Activated gamma-delta T cell treated with Interleukin-2 at 50 U/mL for 16 hours (primary cell): ENCODE results near the gene SMAP2.
A peak's percentile ranks its signal among the peaks of the same experiment; 100 is the strongest.

Experiments
- DNase-seq: peaks from one replicate; pipeline ENCODE4 v3.0.0-alpha.2; 2020

The SMAP2 gene

DNA sequence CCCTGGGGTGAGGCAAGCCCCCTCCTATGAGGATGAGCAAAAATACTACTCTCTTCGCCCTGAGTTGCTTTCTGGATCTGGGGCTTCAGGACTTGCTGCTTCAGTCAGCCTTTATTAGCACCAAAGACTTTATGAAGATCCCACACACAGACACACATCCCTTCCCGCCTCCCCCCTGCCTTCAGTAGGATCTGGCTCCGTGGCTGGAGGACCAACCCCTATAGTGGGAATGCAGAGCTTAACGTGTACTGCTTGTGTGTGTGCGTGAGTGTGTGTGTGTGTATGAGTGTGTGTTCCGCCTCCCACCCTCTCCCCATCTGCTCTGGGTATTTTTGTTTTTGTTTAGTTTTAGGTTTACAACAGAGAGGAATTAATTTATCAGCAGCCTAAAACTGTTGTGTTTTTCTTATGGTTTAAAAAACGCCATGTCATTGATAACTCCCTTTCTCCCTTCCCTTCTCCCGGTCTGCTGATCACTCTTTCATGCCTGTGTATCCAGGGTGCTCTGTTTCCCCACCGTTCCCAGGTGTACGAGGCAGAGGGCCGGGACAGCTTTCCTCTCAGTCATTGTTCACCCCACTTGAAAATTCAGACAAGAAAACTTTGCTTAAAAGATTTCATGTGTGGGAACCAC is 49.2 kb downstream of the SMAP2 start:
- no peak for DNase-seq

DNA sequence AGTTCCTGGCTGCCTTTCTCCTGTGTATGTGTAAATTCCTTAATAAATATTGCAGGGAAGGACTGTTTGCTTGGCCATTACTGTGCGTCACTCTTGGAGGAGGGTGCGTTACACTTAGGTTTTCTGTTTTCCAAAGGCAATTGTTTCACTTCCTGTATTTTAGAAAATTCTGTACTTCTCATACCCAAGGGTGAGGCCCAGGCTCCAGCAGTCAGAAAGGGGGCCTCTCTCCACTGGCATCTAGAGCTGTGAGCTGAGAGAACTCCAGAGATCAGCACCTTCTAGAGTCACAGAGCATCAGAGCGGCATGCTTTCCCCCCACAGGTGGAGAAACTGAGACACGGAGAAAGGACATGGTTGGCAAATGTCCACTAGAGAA is 49.7 kb downstream of the SMAP2 start:
- no peak for DNase-seq

DNA sequence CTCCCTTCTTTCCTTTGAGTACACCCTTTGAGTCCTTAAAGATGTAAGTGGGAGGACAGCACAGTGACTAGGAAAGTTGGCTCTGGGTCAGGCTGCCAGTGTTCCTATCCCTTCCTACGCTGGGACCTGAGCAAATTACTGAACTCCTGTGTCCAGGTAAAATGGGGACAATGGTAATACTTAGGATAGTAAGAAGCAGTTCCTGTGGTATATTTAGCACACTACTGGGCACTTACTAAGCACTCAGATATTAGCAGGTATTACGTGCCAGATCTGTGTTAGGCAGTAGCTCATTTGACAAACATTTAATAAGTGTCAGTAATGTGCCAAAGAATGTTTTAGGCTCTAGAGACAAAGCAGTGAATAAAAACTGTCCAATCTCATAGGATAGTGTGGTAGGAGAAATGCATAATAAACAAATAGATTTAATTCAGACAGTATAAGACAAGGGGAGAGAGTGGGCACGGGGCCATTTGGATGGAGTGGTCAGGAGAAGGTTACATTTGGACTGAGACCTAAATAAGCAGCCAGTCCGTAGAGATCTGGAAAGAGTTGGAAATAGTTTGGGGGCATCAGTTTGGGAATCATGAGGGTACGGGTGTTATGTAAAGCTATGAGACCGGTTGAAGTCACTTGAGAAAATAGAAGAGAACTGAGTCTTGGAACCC is 50.6 kb downstream of the SMAP2 start:
- DNase-seq: no peak

DNA sequence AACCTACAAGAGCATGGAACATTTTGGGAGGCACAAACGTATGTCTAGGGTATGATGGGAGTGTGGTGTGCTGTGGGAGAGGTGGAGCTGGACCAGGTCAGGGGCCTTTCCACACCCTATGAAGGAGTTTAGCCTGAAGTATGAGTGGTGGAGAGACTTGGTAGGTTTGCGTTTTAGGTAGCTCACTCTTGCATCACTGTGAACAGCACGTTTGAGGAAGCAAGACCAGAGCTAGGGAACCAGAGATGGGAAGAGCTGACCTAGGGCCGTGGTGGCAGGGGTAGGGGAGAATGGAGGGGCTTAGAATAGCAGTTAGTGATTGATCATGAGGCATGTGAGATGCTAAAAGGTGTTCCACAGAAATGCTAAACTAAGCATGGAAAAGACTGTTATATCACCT is 51.7 kb downstream of the SMAP2 start:
- DNase-seq: no peak

GRCh38 chr1:40431385-40431784 is 57.9 kb downstream of the SMAP2 start:
- no peak for DNase-seq

DNA sequence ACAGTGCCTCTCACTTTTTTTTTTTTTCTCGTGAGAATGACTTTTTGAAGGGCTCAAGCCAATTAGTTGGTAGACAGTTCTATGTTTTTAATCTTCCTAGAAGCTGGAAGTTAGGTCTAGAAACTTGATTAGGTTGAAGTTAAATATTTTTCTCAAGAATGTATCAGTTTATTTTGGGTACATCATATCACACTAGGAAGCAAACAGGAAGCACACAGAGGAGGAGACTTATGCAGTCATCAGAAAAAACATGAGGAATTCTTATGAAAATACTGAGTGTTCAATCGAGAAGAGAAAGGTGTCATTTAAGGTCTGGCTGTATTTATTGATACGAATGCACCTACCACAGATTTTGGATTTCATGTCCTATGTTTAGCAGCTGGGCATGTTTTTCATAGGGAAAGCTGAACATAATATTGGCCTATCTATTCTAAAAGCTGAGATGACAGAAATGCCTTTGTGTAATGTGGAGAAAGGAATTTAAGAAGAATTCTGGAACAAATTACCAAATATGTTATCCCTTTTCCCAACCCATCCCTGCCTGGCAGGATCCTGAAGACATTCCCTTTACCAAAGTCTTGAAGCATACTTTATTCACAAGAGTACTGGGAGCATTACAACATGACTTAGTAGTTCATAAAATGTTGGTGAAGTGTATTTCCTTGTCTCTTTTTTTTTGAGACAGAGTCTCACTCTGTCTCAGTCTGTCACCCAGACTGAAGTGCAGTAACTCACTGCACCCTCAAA is 59.3 kb downstream of the SMAP2 start:
- DNase-seq: no peak

DNA sequence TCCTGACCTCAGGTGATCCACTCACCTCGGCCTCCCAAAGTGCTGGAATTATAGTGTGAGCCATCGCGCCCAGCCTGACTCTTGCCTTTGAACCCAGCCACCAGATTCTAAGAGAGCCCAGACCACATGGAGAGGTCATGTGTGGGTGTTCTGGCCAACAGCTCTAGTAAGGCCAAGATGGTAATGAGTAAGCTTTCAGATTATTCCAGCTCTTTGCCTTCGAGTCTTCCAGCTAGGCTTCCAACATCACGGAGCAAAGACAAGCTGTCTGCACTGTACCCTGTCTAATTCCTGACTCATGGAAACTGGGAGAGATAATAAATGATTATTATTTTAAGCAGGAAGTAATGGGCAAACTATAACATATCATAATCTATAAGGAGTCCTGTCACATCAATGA is 61.9 kb downstream of the SMAP2 start:
- no peak for DNase-seq

GRCh38 chr1:40435876-40436275 is 62.3 kb downstream of the SMAP2 start:
- no peak for DNase-seq

- DNase-seq: no peak
These were observed 65.0 kb downstream of the SMAP2 start for GRCh38 chr1:40438391-40439015.

- no peak for DNase-seq
These were observed 65.7 kb downstream of the SMAP2 start for GRCh38 chr1:40439247-40439646.

GRCh38 chr1:40449684-40450494 is 76.4 kb downstream of the SMAP2 start, which contains the start of gene ZFP69B:
Gene ZFP69B, plus strand, starts transcription at chr1:40450476. Its CDS starts 486 bp downstream, at chr1:40450962.
- peak; percentile 84 for DNase-seq

DNA sequence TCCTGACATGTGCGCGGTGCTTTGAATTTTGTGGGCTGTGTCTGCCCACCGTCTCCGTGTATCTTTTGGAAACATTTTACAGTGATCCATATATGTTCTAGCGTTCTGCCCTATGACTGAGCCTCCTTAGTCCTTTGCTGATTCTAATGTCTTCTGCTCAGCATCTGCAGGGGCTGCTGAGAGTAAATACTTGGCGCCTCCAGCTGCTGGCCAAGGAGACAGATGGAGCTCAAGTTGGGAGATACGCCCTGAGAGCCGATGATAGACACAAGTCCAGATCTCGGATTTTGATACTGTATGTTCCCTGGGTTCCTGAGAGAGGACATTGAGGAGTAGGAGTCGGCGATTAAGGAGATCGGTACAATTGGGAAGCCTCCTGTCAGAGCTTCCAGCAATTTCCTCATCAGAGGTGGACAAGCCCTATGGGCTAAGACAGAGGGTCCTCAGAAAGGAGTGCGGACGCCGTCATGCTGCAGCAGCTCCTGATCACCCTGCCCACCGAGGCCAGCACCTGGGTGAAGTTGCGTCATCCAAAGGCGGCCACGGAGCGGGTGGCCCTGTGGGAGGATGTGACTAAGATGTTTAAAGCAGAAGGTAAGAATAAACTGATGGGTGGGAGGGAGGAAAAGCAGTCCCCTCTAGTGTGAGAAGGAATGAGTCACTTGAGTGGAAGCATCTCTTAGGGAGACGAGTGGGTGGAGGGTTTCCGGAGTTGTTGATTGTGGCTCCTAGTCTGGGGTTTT is 77.1 kb downstream of the SMAP2 start:
- peak; percentile 79 for DNase-seq

DNA sequence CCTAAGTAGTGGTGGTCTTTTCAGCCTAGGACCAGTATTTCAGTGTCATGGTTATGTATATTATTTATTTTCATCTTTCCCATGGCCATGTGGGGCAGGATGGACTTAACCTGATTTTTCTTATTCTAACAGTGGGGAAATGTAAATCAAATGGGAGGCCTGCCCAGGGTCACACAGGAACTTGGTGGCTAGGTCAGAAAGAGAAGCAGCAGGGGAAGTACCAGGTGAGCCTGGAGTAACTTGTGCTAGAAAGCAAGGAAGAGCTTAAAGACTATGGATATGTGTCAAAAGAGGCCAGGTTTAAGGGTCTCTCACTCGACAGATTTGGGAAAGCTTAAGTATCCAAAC is 77.7 kb downstream of the SMAP2 start:
- DNase-seq: no peak

- no peak for DNase-seq
These were observed 81.3 kb downstream of the SMAP2 start for GRCh38 chr1:40454873-40455272.

DNA sequence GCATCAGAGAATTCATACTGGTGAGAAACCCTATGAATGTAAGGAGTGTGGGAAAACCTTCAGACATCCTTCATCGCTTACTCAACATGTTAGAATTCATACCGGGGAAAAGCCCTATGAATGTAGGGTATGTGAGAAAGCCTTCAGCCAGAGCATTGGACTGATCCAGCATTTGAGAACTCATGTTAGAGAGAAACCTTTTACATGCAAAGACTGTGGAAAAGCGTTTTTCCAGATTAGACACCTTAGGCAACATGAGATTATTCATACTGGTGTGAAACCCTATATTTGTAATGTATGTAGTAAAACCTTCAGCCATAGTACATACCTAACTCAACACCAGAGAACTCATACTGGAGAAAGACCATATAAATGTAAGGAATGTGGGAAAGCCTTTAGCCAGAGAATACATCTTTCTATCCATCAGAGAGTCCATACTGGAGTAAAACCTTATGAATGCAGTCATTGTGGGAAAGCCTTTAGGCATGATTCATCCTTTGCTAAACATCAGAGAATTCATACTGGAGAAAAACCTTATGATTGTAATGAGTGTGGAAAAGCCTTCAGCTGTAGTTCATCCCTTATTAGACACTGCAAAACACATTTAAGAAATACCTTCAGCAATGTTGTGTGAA is 89.5 kb downstream of the SMAP2 start:
- DNase-seq: no peak

DNA sequence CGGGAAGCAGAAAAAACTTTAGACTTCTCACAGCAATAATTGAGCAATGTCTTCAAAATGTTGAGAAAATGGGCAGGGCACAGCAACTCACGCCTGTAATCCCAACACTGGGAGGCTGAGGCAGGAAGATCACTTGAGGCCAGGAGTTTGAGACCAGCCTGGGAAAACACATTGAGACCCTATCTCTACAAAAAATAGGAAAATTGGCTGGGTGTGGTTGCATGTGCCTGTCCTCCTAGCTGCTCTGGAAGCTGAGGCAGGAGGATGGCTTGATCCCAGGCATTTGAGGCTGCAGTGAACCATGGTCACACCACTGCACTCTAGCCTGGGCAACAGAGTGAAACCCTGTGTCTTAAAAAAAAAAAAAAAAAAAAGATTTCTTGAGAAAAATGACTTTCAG is 95.8 kb downstream of the SMAP2 start:
- no peak for DNase-seq
